ENCODE data around the gene GDF9. TPM values are rescaled to one million over a fixed set of nuclear protein-coding genes. Genes with fewer than 3 reads are reported as not detected.

Gene GDF9
- total RNA-seq, 4 donors from 2014 or later: 0.23 to 0.37 (median 0.31) TPM; not detected in 1

DNA sequence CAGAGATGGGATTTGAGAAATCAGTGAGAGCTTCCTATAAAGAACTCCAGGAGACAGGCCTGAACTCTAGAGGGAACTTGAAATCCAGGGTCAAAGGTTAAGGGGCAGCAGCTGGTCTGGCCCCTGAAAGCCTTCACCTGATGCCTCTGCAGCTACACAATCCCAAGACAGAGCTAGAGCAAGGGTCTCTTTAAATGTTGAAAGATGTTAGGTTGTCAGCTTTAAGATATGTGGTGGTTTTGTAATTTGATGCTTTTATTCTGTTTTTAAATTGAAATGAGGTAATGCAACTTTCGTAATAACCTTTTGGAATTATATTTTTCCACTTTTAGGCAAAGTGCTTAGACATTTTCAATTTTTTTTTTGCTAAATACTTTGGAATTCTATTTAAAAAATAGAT is 50.8 kb downstream of the GDF9 start:
- ATAC-seq: no peak
- no peak overlapping the region for H3K27ac ChIP-seq
- H3K9me3 ChIP-seq: no peaks in the 10 kb centered on the region
- 80 to 89% methylated on average over 1 of the region's 1 CpG for WGBS, 2 donors (ENCODE audit: low coverage in 1 of 2)
- TF ChIP-seq, protein P1, sequence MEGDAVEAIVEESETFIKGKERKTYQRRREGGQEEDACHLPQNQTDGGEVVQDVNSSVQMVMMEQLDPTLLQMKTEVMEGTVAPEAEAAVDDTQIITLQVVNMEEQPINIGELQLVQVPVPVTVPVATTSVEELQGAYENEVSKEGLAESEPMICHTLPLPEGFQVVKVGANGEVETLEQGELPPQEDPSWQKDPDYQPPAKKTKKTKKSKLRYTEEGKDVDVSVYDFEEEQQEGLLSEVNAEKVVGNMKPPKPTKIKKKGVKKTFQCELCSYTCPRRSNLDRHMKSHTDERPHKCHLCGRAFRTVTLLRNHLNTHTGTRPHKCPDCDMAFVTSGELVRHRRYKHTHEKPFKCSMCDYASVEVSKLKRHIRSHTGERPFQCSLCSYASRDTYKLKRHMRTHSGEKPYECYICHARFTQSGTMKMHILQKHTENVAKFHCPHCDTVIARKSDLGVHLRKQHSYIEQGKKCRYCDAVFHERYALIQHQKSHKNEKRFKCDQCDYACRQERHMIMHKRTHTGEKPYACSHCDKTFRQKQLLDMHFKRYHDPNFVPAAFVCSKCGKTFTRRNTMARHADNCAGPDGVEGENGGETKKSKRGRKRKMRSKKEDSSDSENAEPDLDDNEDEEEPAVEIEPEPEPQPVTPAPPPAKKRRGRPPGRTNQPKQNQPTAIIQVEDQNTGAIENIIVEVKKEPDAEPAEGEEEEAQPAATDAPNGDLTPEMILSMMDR (IDR thresholded peaks at IDR 0.05): no peak
- TF ChIP-seq EP300 (IDR thresholded peaks at IDR 0.05) (no peak), POLR2AphosphoS5 (IDR thresholded peaks at IDR 0.05) (no peak), POLR2A (IDR thresholded peaks at IDR 0.05) (no peak)
- H3K4me3 ChIP-seq: no peak overlapping the region
- peaks cover 0 to 33% (median 9%) of the 10 kb centered on the region in 3 donors for H3K4me1 ChIP-seq
- peaks cover 56% of the 10 kb centered on the region for H3K27me3 ChIP-seq
- H3K36me3 ChIP-seq: no peaks in the 10 kb centered on the region

DNA sequence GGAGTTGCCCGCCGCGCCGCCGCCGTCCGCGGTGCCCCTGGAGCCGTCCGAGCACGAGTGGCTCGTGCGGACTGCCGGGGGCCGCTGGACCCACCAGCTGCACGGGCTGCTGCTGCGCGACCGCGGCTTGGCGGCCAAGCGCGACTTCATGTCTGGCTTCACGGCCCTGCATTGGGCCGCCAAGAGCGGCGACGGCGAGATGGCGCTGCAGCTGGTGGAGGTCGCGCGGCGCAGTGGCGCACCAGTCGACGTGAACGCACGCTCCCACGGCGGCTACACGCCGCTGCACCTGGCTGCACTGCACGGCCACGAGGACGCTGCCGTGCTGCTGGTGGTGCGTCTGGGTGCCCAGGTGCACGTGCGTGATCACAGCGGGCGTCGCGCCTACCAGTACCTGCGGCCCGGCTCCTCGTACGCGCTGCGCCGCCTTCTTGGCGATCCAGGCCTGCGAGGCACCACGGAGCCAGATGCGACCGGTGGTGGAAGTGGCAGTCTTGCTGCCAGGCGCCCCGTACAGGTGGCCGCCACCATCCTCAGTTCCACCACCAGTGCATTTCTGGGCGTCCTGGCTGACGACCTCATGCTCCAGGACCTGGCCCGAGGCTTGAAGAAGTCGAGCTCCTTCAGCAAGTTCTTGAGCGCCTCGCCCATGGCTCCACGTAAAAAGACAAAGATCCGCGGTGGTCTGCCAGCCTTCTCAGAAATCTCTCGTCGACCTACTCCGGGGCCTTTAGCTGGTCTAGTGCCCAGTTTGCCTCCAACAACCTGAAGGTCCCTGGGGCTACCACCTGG is 51.6 kb downstream of the GDF9 start:
- TF ChIP-seq EP300 (IDR thresholded peaks at IDR 0.05): no peak
- TF ChIP-seq, protein P1 (IDR thresholded peaks at IDR 0.05): no peak
- TF ChIP-seq POLR2AphosphoS5 (IDR thresholded peaks at IDR 0.05): no peak
- TF ChIP-seq POLR2A (IDR thresholded peaks at IDR 0.05): no peak
- no peaks in the 10 kb centered on the region for H3K36me3 ChIP-seq
- 83% methylated on average over 7 of the region's 81 CpGs; no CpG with 5 or more reads in 1 of the 2 donors for WGBS, 2 donors (ENCODE audit: low coverage in 1 of 2)
- no peak overlapping the region for H3K27ac ChIP-seq
- H3K27me3 ChIP-seq: peaks cover 64% of the 10 kb centered on the region
- ATAC-seq: no peak
- peak overlapping the region in 1 of 2 donors; percentile 50 for H3K4me3 ChIP-seq
- peaks cover 0 to 26% (median 9%) of the 10 kb centered on the region in 3 donors for H3K4me1 ChIP-seq
- no peaks in the 10 kb centered on the region for H3K9me3 ChIP-seq

DNA sequence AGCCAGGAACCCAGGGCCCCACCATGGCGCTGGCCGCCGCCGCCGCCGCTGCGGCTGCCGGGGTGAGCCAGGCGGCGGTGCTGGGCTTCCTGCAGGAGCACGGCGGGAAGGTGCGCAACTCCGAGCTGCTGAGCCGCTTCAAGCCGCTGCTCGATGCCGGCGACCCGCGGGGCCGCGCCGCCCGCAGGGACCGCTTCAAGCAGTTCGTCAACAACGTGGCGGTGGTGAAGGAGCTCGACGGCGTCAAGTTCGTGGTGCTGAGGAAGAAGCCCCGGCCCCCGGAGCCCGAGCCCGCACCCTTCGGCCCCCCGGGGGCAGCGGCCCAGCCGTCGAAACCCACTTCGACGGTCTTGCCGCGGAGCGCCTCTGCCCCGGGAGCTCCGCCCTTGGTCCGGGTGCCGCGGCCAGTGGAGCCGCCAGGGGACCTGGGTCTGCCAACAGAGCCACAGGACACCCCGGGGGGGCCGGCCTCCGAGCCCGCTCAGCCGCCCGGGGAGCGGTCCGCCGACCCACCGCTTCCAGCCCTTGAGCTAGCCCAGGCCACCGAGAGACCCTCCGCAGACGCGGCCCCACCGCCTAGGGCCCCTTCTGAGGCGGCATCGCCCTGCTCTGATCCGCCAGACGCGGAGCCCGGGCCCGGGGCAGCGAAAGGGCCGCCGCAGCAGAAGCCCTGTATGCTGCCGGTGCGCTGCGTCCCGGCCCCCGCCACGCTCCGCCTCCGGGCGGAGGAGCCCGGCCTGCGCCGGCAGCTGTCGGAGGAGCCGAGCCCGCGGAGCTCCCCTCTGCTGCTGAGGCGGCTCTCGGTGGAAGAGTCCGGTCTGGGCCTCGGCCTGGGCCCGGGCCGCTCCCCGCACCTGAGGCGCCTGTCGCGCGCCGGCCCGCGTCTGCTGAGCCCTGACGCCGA is 52.4 kb downstream of the GDF9 start:
- H3K9me3 ChIP-seq: no peaks in the 10 kb centered on the region
- ATAC-seq: peak; percentile 48
- TF ChIP-seq EP300 (IDR thresholded peaks at IDR 0.05): no peak
- no peak for TF ChIP-seq POLR2A (IDR thresholded peaks at IDR 0.05)
- TF ChIP-seq, protein P1 (IDR thresholded peaks at IDR 0.05): no peak
- no peak for TF ChIP-seq POLR2AphosphoS5 (IDR thresholded peaks at IDR 0.05)
- peaks cover 0 to 22% (median 9%) of the 10 kb centered on the region in 3 donors for H3K4me1 ChIP-seq
- peak overlapping the region in 1 of 2 donors; percentile 50 for H3K4me3 ChIP-seq
- WGBS, 2 donors (ENCODE audit: low coverage in 1 of 2): no CpG with 5 or more reads among the region's 110 CpGs
- peak overlapping the region in 1 of 4 donors; percentile 38 for H3K27ac ChIP-seq
- no peaks in the 10 kb centered on the region for H3K36me3 ChIP-seq
- H3K27me3 ChIP-seq: peaks cover 56% of the 10 kb centered on the region

DNA sequence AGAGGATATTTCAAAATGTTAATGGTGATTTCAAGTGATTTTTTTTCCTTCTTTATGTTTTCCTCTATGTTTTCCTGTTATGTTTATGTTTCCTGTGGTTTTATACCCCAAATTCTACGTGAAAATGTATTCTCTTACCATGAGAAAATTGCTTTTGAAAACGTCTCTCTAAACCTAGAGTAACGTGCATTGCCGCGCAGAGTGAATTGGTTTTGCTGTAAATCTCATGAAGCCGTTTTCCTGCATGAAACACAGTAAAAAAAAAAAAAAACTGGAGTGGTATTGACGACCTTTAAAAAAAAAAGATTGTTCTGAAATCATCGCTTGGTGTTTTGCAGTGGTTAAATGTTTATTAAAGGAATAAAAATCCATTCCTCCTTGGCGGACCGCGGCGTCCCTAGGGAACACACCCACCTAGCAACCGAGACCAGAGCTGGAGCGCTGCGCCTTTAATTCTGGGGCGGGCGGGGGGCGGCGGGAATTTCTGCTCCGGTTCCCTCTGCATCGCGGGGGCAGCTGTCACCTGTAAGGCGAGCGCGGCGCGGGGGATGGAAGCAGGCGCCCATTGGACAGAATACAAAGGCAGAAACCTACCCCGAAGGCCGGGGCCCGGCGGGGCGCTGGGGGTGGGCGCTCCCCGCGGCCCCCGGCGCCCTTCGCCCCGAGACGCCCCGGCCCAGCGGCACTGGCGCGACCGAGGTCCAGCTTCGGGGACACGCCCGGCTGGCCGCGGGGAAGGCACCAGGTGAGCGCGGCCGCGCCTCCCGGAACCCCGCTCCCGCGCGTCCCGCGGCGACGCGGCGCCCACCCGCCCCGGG is 53.3 kb downstream of the GDF9 start, which contains the start of gene SOWAHA:
Gene SOWAHA (plus strand): TSS at position 522 of the 818 bp plus-strand sequence. CDS start 320 bp downstream, outside the sequence.
- peaks cover 58% of the 10 kb centered on the region for H3K27me3 ChIP-seq
- H3K4me1 ChIP-seq: peaks cover 0 to 22% (median 9%) of the 10 kb centered on the region in 3 donors
- TF ChIP-seq, protein P1 (IDR thresholded peaks at IDR 0.05): no peak
- 5 to 12% methylated on average over 12 to 16 of the region's 68 CpGs for WGBS, 2 donors (ENCODE audit: low coverage in 1 of 2)
- no peaks in the 10 kb centered on the region for H3K36me3 ChIP-seq
- H3K27ac ChIP-seq: peak within 1 kb of the TSS in 1 of 4 donors; percentile 38
- H3K9me3 ChIP-seq: no peaks in the 10 kb centered on the region
- no peak for ATAC-seq
- peak within 1 kb of the TSS in 1 of 2 donors; percentile 50 for H3K4me3 ChIP-seq
